GM20000 (cell line): ENCODE results near the gene ADAM30.

Experiments used
- DNase-seq: peaks from one replicate; pipeline ENCODE4 v3.0.0; 2012; ENCODE audit warnings: low spot score
- CTCF ChIP-seq: IDR thresholded peaks from 2 replicates; pipeline ENCODE4 v1.5.1; 2012; ENCODE audit warnings: mild to moderate bottlenecking, control low read depth; ENCODE audit errors: extremely low read depth, missing control alignments

Gene ADAM30

GRCh38 chr1:119908661-119909060 is 12.3 kb upstream of the ADAM30 start:
- no peak for TF ChIP-seq CTCF
- no peak for DNase-seq

GRCh38 chr1:119906927-119907652 is 10.8 kb upstream of the ADAM30 start:
- DNase-seq: no peak

GRCh38 chr1:119903443-119903835 is 7.1 kb upstream of the ADAM30 start:
- no peak for TF ChIP-seq CTCF
- no peak for DNase-seq

More at GRCh38 chr1:119906927-119907652, 10.8 kb upstream of the ADAM30 start:
- TF ChIP-seq CTCF: no peak

GRCh38 chr1:119902775-119903442 is 6.6 kb upstream of the ADAM30 start:
- TF ChIP-seq CTCF: no peak
- DNase-seq: no peak

- DNase-seq: no peak
These were observed 2.8 kb upstream of the ADAM30 start for GRCh38 chr1:119898981-119899720.

GRCh38 chr1:119898530-119898929 is 2.2 kb upstream of the ADAM30 start:
- no peak for DNase-seq
- TF ChIP-seq CTCF: no peak

More at GRCh38 chr1:119898981-119899720, 2.8 kb upstream of the ADAM30 start:
- no peak for TF ChIP-seq CTCF

GRCh38 chr1:119895102-119895501 is 1.2 kb downstream of the ADAM30 start:
- no peak for DNase-seq
- no peak for TF ChIP-seq CTCF
